Mucosa of gallbladder (tissue), 1 donor: Measurements from ENCODE around the gene FAM210A. TPM values are rescaled to one million over a fixed set of nuclear protein-coding genes. Genes with fewer than 3 reads are reported as not detected.

Source experiments
- DNase-seq: peaks from one replicate; pipeline ENCODE4 v3.0.0-alpha.2; 2020; ENCODE audit warnings: low spot score
- total RNA-seq: library from RNA; stranded (reverse); gene quantifications from one replicate; pipeline ENCODE4 v1.2.1, GENCODE V29; 2021
- donor health status: DM: no; HTN: no; CAD: no.

The FAM210A gene
- total RNA-seq, 1 donor from 2014 or later: 9.9 TPM

- DNase-seq: no peak
Observed at GRCh38 chr18:13621886-13622619, 104.3 kb downstream of the FAM210A start.

- DNase-seq: no peak
Observed at GRCh38 chr18:13621446-13621849, 104.9 kb downstream of the FAM210A start.

GRCh38 chr18:13620818-13621445, 105.4 kb downstream of the FAM210A start:
- no peak for DNase-seq

- DNase-seq: no peak
Observed at GRCh38 chr18:13620206-13620672, 106.1 kb downstream of the FAM210A start.

GRCh38 chr18:13619505-13620205, 106.7 kb downstream of the FAM210A start:
- no peak for DNase-seq

GRCh38 chr18:13618760-13619438, 107.5 kb downstream of the FAM210A start:
- no peak for DNase-seq

- DNase-seq: no peak
Observed at GRCh38 chr18:13617826-13618515, 108.4 kb downstream of the FAM210A start.

GRCh38 chr18:13616525-13617035, 109.8 kb downstream of the FAM210A start:
- no peak for DNase-seq

GRCh38 chr18:13616041-13616440, 110.3 kb downstream of the FAM210A start:
- no peak for DNase-seq

GRCh38 chr18:13615432-13615861, 110.9 kb downstream of the FAM210A start:
- DNase-seq: no peak

GRCh38 chr18:13614641-13615288, 111.6 kb downstream of the FAM210A start:
- no peak for DNase-seq

GRCh38 chr18:13613591-13614501, 112.5 kb downstream of the FAM210A start:
- no peak for DNase-seq

Other genes with a start within 250 kb of the FAM210A start
- gene RNMT, start 115 bp upstream of the FAM210A start, total RNA-seq: 24.5 TPM
- gene MC5R, start 97.6 kb upstream of the FAM210A start, total RNA-seq: not detected
- not detected for gene MC2R, start 189.0 kb upstream of the FAM210A start, total RNA-seq